ENCODE data around the gene PUM1.
"Not testable (repeated sequence)": the region's sequence is repeated elsewhere in the genome, so short reads cannot be mapped to it uniquely, and the experiment has no call there.

PUM1 gene

GRCh38 chr1:31064111-31064717, 1.3 kb downstream of the PUM1 start:
- H3K4me3 ChIP-seq (replicated peaks; ENCODE audit: low read depth, low read length), result peak overlapping the region; percentile 99
- no peak for DNase-seq (ENCODE audit: low read depth)
- TF ChIP-seq CTCF (IDR thresholded peaks at IDR 0.05; ENCODE audit: low read length, missing control alignments), result no peak

- H3K4me3 ChIP-seq (replicated peaks; ENCODE audit: low read depth, low read length), result peak overlapping the region; percentile 99
- peak; percentile 31 for DNase-seq (ENCODE audit: low read depth)
- TF ChIP-seq CTCF (IDR thresholded peaks at IDR 0.05; ENCODE audit: low read length, missing control alignments), result no peak
Measured at GRCh38 chr1:31063631-31064030, 1.9 kb downstream of the PUM1 start.

GRCh38 chr1:31062867-31063380, 2.6 kb downstream of the PUM1 start:
- no peak for DNase-seq (ENCODE audit: low read depth)
- TF ChIP-seq CTCF (IDR thresholded peaks at IDR 0.05; ENCODE audit: low read length, missing control alignments), result no peak
- peak overlapping the region; percentile 99 for H3K4me3 ChIP-seq (replicated peaks; ENCODE audit: low read depth, low read length)

- DNase-seq (ENCODE audit: low read depth), result not testable (repeated sequence)
- H3K4me3 ChIP-seq (replicated peaks; ENCODE audit: low read depth, low read length), result peak overlapping the region; percentile 99
Measured at GRCh38 chr1:31062162-31062866, 3.2 kb downstream of the PUM1 start.

- no peak for DNase-seq (ENCODE audit: low read depth)
- no peak for TF ChIP-seq CTCF (IDR thresholded peaks at IDR 0.05; ENCODE audit: low read length, missing control alignments)
- H3K4me3 ChIP-seq (replicated peaks; ENCODE audit: low read depth, low read length), result no peak overlapping the region
Measured at GRCh38 chr1:31058012-31058411, 7.5 kb downstream of the PUM1 start.

GRCh38 chr1:31055953-31056352, 9.6 kb downstream of the PUM1 start:
- no peak for DNase-seq (ENCODE audit: low read depth)
- TF ChIP-seq CTCF (IDR thresholded peaks at IDR 0.05; ENCODE audit: low read length, missing control alignments), result no peak
- H3K4me3 ChIP-seq (replicated peaks; ENCODE audit: low read depth, low read length), result no peak overlapping the region

GRCh38 chr1:31055501-31055900, 10.0 kb downstream of the PUM1 start:
- no peak for TF ChIP-seq CTCF (IDR thresholded peaks at IDR 0.05; ENCODE audit: low read length, missing control alignments)
- H3K4me3 ChIP-seq (replicated peaks; ENCODE audit: low read depth, low read length), result no peak overlapping the region
- DNase-seq (ENCODE audit: low read depth), result no peak

Measured in fibroblast of pulmonary artery (primary cell).